DMS153 treated with DMSO at 0.1 percent for 48 hours (cell line): ENCODE data around the gene CSGALNACT2.
"Not testable (repeated sequence)": the region's sequence is repeated elsewhere in the genome, so short reads cannot be mapped to it uniquely, and the experiment has no call there.

Experiments used
- DNase-seq: peaks from one replicate; lab custom pipeline; 2025; ENCODE audit not compliant: unreplicated experiment; lab: John Stamatoyannopoulos, UW

Gene CSGALNACT2

GRCh38 chr10:43141421-43141820 is 3.2 kb downstream of the CSGALNACT2 start:
- no peak for DNase-seq

- no peak for DNase-seq
Observed at GRCh38 chr10:43145311-43145710, 7.1 kb downstream of the CSGALNACT2 start.

- DNase-seq = not testable (repeated sequence)
Observed at GRCh38 chr10:43145936-43146335, 7.7 kb downstream of the CSGALNACT2 start.

- DNase-seq = no peak
Observed at GRCh38 chr10:43151371-43151770, 13.1 kb downstream of the CSGALNACT2 start.

GRCh38 chr10:43153901-43154300 is 15.7 kb downstream of the CSGALNACT2 start:
- DNase-seq = no peak

- no peak for DNase-seq
Observed at GRCh38 chr10:43155221-43155620, 17.0 kb downstream of the CSGALNACT2 start.

- DNase-seq = no peak
Observed at GRCh38 chr10:43155741-43156140, 17.5 kb downstream of the CSGALNACT2 start.

GRCh38 chr10:43156590-43157341 is 18.5 kb downstream of the CSGALNACT2 start:
- no peak for DNase-seq

GRCh38 chr10:43158636-43159035 is 20.4 kb downstream of the CSGALNACT2 start:
- no peak for DNase-seq

GRCh38 chr10:43160046-43160920 is 22.0 kb downstream of the CSGALNACT2 start:
- no peak for DNase-seq

- no peak for DNase-seq
Observed at GRCh38 chr10:43160921-43161255, 22.6 kb downstream of the CSGALNACT2 start.

GRCh38 chr10:43162604-43163003 is 24.4 kb downstream of the CSGALNACT2 start:
- no peak for DNase-seq

GRCh38 chr10:43166207-43166879 is 28.1 kb downstream of the CSGALNACT2 start:
- peak; percentile 30 for DNase-seq

- DNase-seq = peak; percentile 44
Observed at GRCh38 chr10:43166880-43167497, 28.7 kb downstream of the CSGALNACT2 start.

GRCh38 chr10:43167498-43167889 is 29.2 kb downstream of the CSGALNACT2 start:
- no peak for DNase-seq

- no peak for DNase-seq
Observed at GRCh38 chr10:43170491-43170890, 32.2 kb downstream of the CSGALNACT2 start.

- DNase-seq = no peak
Observed at GRCh38 chr10:43172645-43173044, 34.4 kb downstream of the CSGALNACT2 start.

- no peak for DNase-seq
Observed at GRCh38 chr10:43173120-43173519, 34.9 kb downstream of the CSGALNACT2 start.

- no peak for DNase-seq
Observed at GRCh38 chr10:43174969-43175368, 36.7 kb downstream of the CSGALNACT2 start.

- DNase-seq = no peak
Observed at GRCh38 chr10:43176271-43176670, 38.0 kb downstream of the CSGALNACT2 start.

GRCh38 chr10:43177595-43177994 is 39.4 kb downstream of the CSGALNACT2 start:
- DNase-seq = no peak
